ENCODE measurements around the gene ARAP1. TPM values are rescaled to one million over a fixed set of nuclear protein-coding genes. Genes with fewer than 3 reads are reported as not detected.
A peak's percentile ranks its signal among the peaks of the same experiment; 100 is the strongest.

Gene ARAP1
- total RNA-seq, 1 experiment from 2014 or later: 47.0 TPM

GRCh38 chr11:72789493-72790131 lies 37.4 kb upstream of the ARAP1 start:
- POLR2A ChIA-PET: interaction anchor here (0.9 to 1.2 kb wide), 3 partner anchors 24 to 67 kb away, joined by 3 to 4 read pairs (median 3); no protein-coding TSS in a partner anchor

DNA sequence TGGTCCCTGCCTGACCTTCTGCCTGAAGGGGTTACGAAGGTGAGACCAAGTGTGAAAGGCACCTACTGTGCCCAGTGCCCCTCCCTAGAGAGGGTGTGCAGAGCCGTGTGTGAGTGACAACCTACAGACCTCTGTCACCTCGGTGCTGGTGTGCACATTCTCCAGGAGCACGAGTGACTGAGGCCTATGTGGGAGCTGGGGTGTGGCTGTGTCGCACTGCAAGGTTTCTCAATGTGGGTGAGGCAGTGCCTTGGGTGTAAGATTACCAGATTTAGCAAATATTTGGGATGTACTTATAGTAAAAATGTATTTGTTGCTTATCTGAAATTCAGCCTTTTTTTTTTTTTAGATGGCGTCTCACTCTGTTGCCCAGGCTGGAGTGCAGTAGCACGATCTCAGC lies 36.0 kb upstream of the ARAP1 start:
- CTCF ChIA-PET: interaction anchor here (0.6 to 1.2 kb wide), 2 partner anchors 25 to 63 kb away, joined by 3 to 6 read pairs; no protein-coding TSS in a partner anchor
- BruUV-seq (replicated peaks): no TSS peak
- TF ChIP-seq, protein P1, sequence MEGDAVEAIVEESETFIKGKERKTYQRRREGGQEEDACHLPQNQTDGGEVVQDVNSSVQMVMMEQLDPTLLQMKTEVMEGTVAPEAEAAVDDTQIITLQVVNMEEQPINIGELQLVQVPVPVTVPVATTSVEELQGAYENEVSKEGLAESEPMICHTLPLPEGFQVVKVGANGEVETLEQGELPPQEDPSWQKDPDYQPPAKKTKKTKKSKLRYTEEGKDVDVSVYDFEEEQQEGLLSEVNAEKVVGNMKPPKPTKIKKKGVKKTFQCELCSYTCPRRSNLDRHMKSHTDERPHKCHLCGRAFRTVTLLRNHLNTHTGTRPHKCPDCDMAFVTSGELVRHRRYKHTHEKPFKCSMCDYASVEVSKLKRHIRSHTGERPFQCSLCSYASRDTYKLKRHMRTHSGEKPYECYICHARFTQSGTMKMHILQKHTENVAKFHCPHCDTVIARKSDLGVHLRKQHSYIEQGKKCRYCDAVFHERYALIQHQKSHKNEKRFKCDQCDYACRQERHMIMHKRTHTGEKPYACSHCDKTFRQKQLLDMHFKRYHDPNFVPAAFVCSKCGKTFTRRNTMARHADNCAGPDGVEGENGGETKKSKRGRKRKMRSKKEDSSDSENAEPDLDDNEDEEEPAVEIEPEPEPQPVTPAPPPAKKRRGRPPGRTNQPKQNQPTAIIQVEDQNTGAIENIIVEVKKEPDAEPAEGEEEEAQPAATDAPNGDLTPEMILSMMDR (IDR thresholded peaks at IDR 0.05; ENCODE audit: unreplicated experiment): no peak
- no peaks in the 10 kb centered on the region for H3K9me3 Mint-ChIP-seq (ENCODE audit: unreplicated experiment)
- intact Hi-C loops (cut with micrococcal nuclease): no loop called here
- DNase-seq (ENCODE audit: unreplicated experiment): no peak
- POLR2A ChIA-PET: no interaction called here
- no peak overlapping the region for H3K4me3 Mint-ChIP-seq (ENCODE audit: unreplicated experiment)
- H3K27ac Mint-ChIP-seq (ENCODE audit: low read depth, unreplicated experiment): no peak overlapping the region
- no peaks in the 10 kb centered on the region for H3K36me3 Mint-ChIP-seq (ENCODE audit: insufficient read depth, unreplicated experiment)
- H3K27me3 Mint-ChIP-seq (ENCODE audit: insufficient read depth, unreplicated experiment): no peaks in the 10 kb centered on the region
- peaks cover 6% of the 10 kb centered on the region for H3K4me1 Mint-ChIP-seq (ENCODE audit: insufficient read depth, unreplicated experiment)

More at GRCh38 chr11:72789493-72790131, 37.4 kb upstream of the ARAP1 start:
- peaks cover 15% of the 10 kb centered on the region for H3K4me1 Mint-ChIP-seq (ENCODE audit: insufficient read depth, unreplicated experiment)
- intact Hi-C loops (cut with micrococcal nuclease): no loop called here
- H3K9me3 Mint-ChIP-seq (ENCODE audit: unreplicated experiment): no peaks in the 10 kb centered on the region
- no peaks in the 10 kb centered on the region for H3K27me3 Mint-ChIP-seq (ENCODE audit: insufficient read depth, unreplicated experiment)
- H3K4me3 Mint-ChIP-seq (ENCODE audit: unreplicated experiment): no peak overlapping the region
- TF ChIP-seq, protein P1 (IDR thresholded peaks at IDR 0.05; ENCODE audit: unreplicated experiment): no peak
- no peaks in the 10 kb centered on the region for H3K36me3 Mint-ChIP-seq (ENCODE audit: insufficient read depth, unreplicated experiment)
- CTCF ChIA-PET: interaction anchor here (0.6 to 1.2 kb wide), 4 partner anchors 18 to 82 kb away, joined by 3 to 6 read pairs (median 4); no protein-coding TSS in a partner anchor
- no peak overlapping the region for H3K27ac Mint-ChIP-seq (ENCODE audit: low read depth, unreplicated experiment)
- DNase-seq (ENCODE audit: unreplicated experiment): peak; percentile 24
- BruUV-seq (replicated peaks): no TSS peak

- intact Hi-C loops (cut with micrococcal nuclease): no loop called here
- H3K27ac Mint-ChIP-seq (ENCODE audit: low read depth, unreplicated experiment): no peak overlapping the region
- no peak for DNase-seq (ENCODE audit: unreplicated experiment)
- no peaks in the 10 kb centered on the region for H3K27me3 Mint-ChIP-seq (ENCODE audit: insufficient read depth, unreplicated experiment)
- peaks cover 3% of the 10 kb centered on the region for H3K4me1 Mint-ChIP-seq (ENCODE audit: insufficient read depth, unreplicated experiment)
- ChIA-PET POLR2A (interaction anchor here (0.8 kb wide), 1 partner anchor 19 kb away, joined by 4 read pairs; no protein-coding TSS in a partner anchor), CTCF (interaction anchor here (0.6 to 0.8 kb wide), 2 partner anchors 224 to 553 kb away, joined by 3 to 4 read pairs; no protein-coding TSS in a partner anchor)
- H3K4me3 Mint-ChIP-seq (ENCODE audit: unreplicated experiment): no peak overlapping the region
- H3K9me3 Mint-ChIP-seq (ENCODE audit: unreplicated experiment): no peaks in the 10 kb centered on the region
- peaks cover 1% of the 10 kb centered on the region for H3K36me3 Mint-ChIP-seq (ENCODE audit: insufficient read depth, unreplicated experiment)
- TF ChIP-seq, protein P1 (IDR thresholded peaks at IDR 0.05; ENCODE audit: unreplicated experiment): no peak
- no TSS peak for BruUV-seq (replicated peaks)
Observed at GRCh38 chr11:72787216-72788104, 35.3 kb upstream of the ARAP1 start.

All from MCF 10A (cell line).